B cell (primary cell): ENCODE measurements around the gene MRPL41. TPM values are rescaled to one million over a fixed set of nuclear protein-coding genes. Genes with fewer than 3 reads are reported as not detected.
A peak's percentile ranks its signal among the peaks of the same experiment; 100 is the strongest.

Source experiments
- ATAC-seq: fragments of 200-7000 bp; cut with Tn5 transposase; one replicate; pipeline ENCODE4 v1.10.0; 2021; ENCODE audit warnings: low read depth, mild to moderate bottlenecking, moderate number of reproducible peaks, moderate library complexity
- CTCF ChIA-PET: fragments of 350-600 bp; sonication (Branson Sonifier 250); formaldehyde crosslinking; loops from one replicate; lab custom pipeline; 2021; ENCODE audit warnings: antibody characterized with exemption, inconsistent platforms; lab: Charles Lee
- POLR2A ChIA-PET: fragments of 350-600 bp; sonication (Branson Sonifier 250); formaldehyde crosslinking; loops from one replicate; lab custom pipeline; 2021; ENCODE audit warnings: antibody characterized with exemption; lab: Charles Lee
- DNase-seq: peaks from one replicate; pipeline ENCODE4 v3.0.0; 2013
- H2AFZ ChIP-seq: 2 replicates; pipeline ENCODE4 v1.6.1; 2012; ENCODE audit warnings: mild to moderate bottlenecking, low read depth, low read length; ENCODE audit not compliant: insufficient read depth, poor library complexity, severe bottlenecking
- H3K27ac ChIP-seq, 2 donors: 1 replicate in 1 of 2; 2 replicates in 1 of 2; pipeline ENCODE4 v1.5.1; 2012 to 2013; ENCODE audit warnings: low read length in 2 of 2, mild to moderate bottlenecking in 2 of 2, moderate library complexity in 1 of 2
- H3K27me3 ChIP-seq, 4 experiments: fragments of 200-600 bp in 1 of 4; sonication (generic) in 1 of 4; replicated peaks in 1 of 4; 1 replicate in 2 of 4; 2 replicates in 2 of 4; pipeline versions ENCODE4 v1.6.1 to v1.7.0; 2013 to 2016; ENCODE audit warnings: low read length in 3 of 4, mild to moderate bottlenecking in 2 of 4, mixed read lengths in 1 of 4, moderate library complexity in 1 of 4; ENCODE audit not compliant: insufficient read depth in 4 of 4, control insufficient read depth in 3 of 4; ENCODE audit errors: control extremely low read depth in 1 of 4
- H3K36me3 ChIP-seq, 2 experiments: replicated peaks in 1 of 2; 1 replicate in 1 of 2; 2 replicates in 1 of 2; pipeline versions ENCODE4 v1.6.1 to v1.7.1; 2013; ENCODE audit warnings: low read length in 1 of 2; ENCODE audit not compliant: insufficient read depth in 2 of 2, control insufficient read depth in 1 of 2; ENCODE audit errors: control extremely low read depth in 1 of 2, extremely low read depth in 1 of 2
- H3K4me1 ChIP-seq, 2 donors: fragments of 200-600 bp in 1 of 2; sonication (generic) in 1 of 2; 1 replicate in 1 of 2; 2 replicates in 1 of 2; pipeline versions ENCODE4 v1.5.1 to v1.6.1; 2013 to 2017; ENCODE audit warnings: low read length in 2 of 2; ENCODE audit not compliant: control insufficient read depth in 2 of 2, insufficient read depth in 2 of 2
- H3K4me2 ChIP-seq: replicated peaks from 2 replicates; pipeline ENCODE3; 2012; ENCODE audit warnings: mild to moderate bottlenecking, low read depth, low read length; ENCODE audit not compliant: poor library complexity, severe bottlenecking
- H3K4me3 ChIP-seq, 5 experiments: fragments of 200-600 bp in 1 of 5; sonication (generic) in 1 of 5; 1 replicate in 3 of 5; 2 replicates in 2 of 5; pipeline versions ENCODE4 v1.5.1 to v1.7.0; 2011 to 2016; ENCODE audit warnings: low read length in 4 of 5, mild to moderate bottlenecking in 4 of 5, low read depth in 2 of 5, control low read depth in 1 of 5, moderate library complexity in 1 of 5; ENCODE audit not compliant: insufficient read depth in 1 of 5; ENCODE audit errors: control extremely low read depth in 1 of 5, extremely low read depth in 1 of 5
- H3K79me2 ChIP-seq: fragments of 200-600 bp; sonication (generic); one replicate; pipeline ENCODE4 v1.6.0; 2016; ENCODE audit warnings: low read length; ENCODE audit not compliant: control insufficient read depth, insufficient read depth
- H3K9ac ChIP-seq: fragments of 200-600 bp; sonication (generic); 2 replicates; pipeline ENCODE4 v1.6.1; 2017; ENCODE audit warnings: mild to moderate bottlenecking, low read length, moderate library complexity
- H3K9me3 ChIP-seq, 3 donors: one replicate each; pipeline versions ENCODE4 v1.6.1 to v1.7.1; 2013; ENCODE audit warnings: low read length in 2 of 3; ENCODE audit not compliant: control insufficient read depth in 2 of 3, insufficient read depth in 1 of 3; ENCODE audit errors: control extremely low read depth in 1 of 3
- H4K20me1 ChIP-seq: 2 replicates; pipeline ENCODE4 v1.6.0; 2012; ENCODE audit warnings: mild to moderate bottlenecking, low read length; ENCODE audit not compliant: insufficient read depth, control insufficient read depth, poor library complexity, severe bottlenecking
- H3K27ac Mint-ChIP-seq: one replicate; pipeline ENCODE4 v1.8.0; 2021; ENCODE audit warnings: mixed read lengths
- H3K27me3 Mint-ChIP-seq: one replicate; pipeline ENCODE4 v1.8.0; 2021; ENCODE audit warnings: mixed read lengths
- H3K4me1 Mint-ChIP-seq: one replicate; pipeline ENCODE4 v1.8.0; 2021; ENCODE audit warnings: mixed read lengths
- H3K4me3 Mint-ChIP-seq: one replicate; pipeline ENCODE4 v1.8.0; 2021; ENCODE audit warnings: mixed read lengths
- H3K9me3 Mint-ChIP-seq: one replicate; pipeline ENCODE4 v1.8.0; 2022; ENCODE audit warnings: mixed read lengths; ENCODE audit not compliant: insufficient read depth
- CTCF ChIP-seq: fragments of 200-600 bp; IDR thresholded peaks from one replicate; pipeline ENCODE4 v1.8.0; 2022; ENCODE audit warnings: antibody characterized with exemption, mild to moderate bottlenecking
- EZH2 ChIP-seq: IDR thresholded peaks from 2 replicates; pipeline ENCODE4 v1.6.1; 2012; ENCODE audit warnings: borderline replicate concordance, low read depth, mild to moderate bottlenecking, moderate library complexity, low read length; ENCODE audit not compliant: insufficient read depth, poor library complexity, severe bottlenecking
- WGBS: methylation state at CpG from one replicate; pipeline ENCODE4 v1.1.5; 2013; ENCODE audit warnings: missing lambda C conversion rate; ENCODE audit not compliant: insufficient coverage; 5-methylcytosine and 5-hydroxymethylcytosine counted together
- intact Hi-C: fragments of 100-400 bp; cut with micrococcal nuclease; formaldehyde crosslinking; loops from one replicate; pipeline ENCODE4 v1.10.0; 2022
- polyA plus RNA-seq: library from polyadenylated mRNA; depleted of rRNA; stranded (reverse); fragments of >200 nt; gene quantifications from 2 replicates; pipeline ENCODE4 v1.2.3, GENCODE V29; 2012
- total RNA-seq, 2 donors: library from RNA; stranded (reverse); fragments of 120-200 nt in 1 of 2; gene quantifications; 1 replicate in 1 of 2; 2 replicates in 1 of 2; pipeline versions ENCODE4 v1.2.3 to v1.2.4, GENCODE V29; 2013 to 2022

The MRPL41 gene
- total and polyA plus RNA-seq, 2 donors (not counting 1 experiment from before 2014, with no cell fraction given) = 59.2 to 70.9 TPM

DNA sequence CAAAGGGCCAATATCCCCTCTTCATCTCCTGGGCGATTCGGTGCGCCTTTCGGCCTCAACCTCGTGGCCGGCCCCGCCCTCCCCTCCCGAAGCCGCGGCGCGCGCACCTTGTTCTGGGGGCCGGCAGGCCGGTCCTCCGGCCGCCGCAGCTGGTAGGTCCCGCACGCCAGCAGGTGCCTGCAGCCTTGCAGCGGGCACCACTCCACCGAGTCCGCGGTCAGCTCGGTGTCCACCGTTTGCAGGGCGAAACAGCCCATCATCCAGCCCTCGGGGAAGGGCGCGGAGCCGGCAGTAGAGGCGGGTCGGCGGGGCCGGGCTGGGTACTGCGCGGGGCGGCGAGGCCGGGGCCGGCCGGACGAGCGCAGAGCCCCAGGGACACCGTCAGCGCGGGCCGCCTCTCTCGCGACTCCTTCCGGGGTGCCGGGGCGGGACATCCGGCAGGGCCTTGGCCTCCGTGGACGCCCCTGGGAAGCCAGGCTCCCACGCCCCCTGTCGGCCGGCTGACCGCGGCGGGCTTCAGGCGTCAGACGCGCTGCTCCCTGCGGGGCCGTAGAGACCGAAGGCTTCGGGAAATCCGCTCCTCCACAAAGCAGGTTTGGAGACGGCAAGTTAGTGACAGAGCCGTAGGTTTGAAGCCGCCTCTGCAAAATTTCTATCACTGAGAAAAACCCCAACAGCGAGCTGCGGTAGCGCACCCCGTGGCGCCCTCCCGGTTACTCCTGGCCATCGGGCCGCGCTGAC, 27.0 kb downstream of the MRPL41 start, which contains the start of gene DPH7:
TSS of gene DPH7 (minus strand) at position 408 of the 741 bp plus-strand sequence. CDS start at position 260, 148 bp downstream.
- Histone ChIP-seq H4K20me1 (peaks cover 33% of the 10 kb centered on the region), H3K36me3 (peaks cover 3 to 30% of the 10 kb centered on the region in 2 experiments), H3K4me1 (peaks cover 18 to 30% of the 10 kb centered on the region in 2 donors), H3K4me3 (peak within 1 kb of the TSS in 4 of 5 experiments; percentile 63 to 92 (median 90)), H3K4me2 (peak within 1 kb of the TSS; percentile 97), H2AFZ (peak within 1 kb of the TSS; percentile 82), H3K9ac (peak within 1 kb of the TSS; percentile 94), H3K9me3 (no peaks in the 10 kb centered on the region), H3K79me2 (peaks cover 41% of the 10 kb centered on the region), H3K27ac (peak within 1 kb of the TSS in 1 of 2 donors; percentile 78), H3K27me3 (no peaks in the 10 kb centered on the region)
- peak within 1 kb of the TSS; percentile 80 for H3K4me3 Mint-ChIP-seq
- ChIA-PET POLR2A (interaction anchor here (0.6 to 1.1 kb wide), 4 partner anchors 12 to 137 kb away, joined by 3 to 7 read pairs (median 4); partner anchors contain the start of genes ARRDC1 and ZMYND19), CTCF (interaction anchor here (0.7 to 3.1 kb wide), 11 partner anchors 10 to 544 kb away, joined by 3 to 13 read pairs (median 3); partner anchors contain the start of gene EHMT1)
- TF ChIP-seq EZH2 (no peak), CTCF (peak; percentile 94)
- DNase-seq (peak; percentile 92), ATAC-seq (peak; percentile 97)
- peaks cover 26% of the 10 kb centered on the region for H3K4me1 Mint-ChIP-seq
- 6% methylated on average over 82 of the region's 82 CpGs for WGBS
- H3K27ac Mint-ChIP-seq = peak within 1 kb of the TSS; percentile 26
- intact Hi-C loops = loop anchor here (1.0 kb wide), 4 partner anchors 12 to 40 kb away; partner anchors contain the start of genes ARRDC1, MRPL41 and ZMYND19
- H3K9me3 Mint-ChIP-seq = no peaks in the 10 kb centered on the region
- H3K27me3 Mint-ChIP-seq = no peaks in the 10 kb centered on the region
